HepG2 (cell line): ENCODE data around the gene S100A8. TPM values are rescaled to one million over a fixed set of nuclear protein-coding genes. Genes with fewer than 3 reads are reported as not detected.

Source experiments
- ATAC-seq: fragments of 200-7000 bp; cut with Tn5 transposase; 3 replicates; pipeline ENCODE4 v1.9.1; 2020; ENCODE audit warnings: mild to moderate bottlenecking, moderate library complexity
- BruUV-seq: library from RNA; stranded (reverse); fragments of 400-500 nt; replicated peaks from 2 replicates; lab custom pipeline; 2021; lab: Mats Ljungman, UMichigan
- CTCF ChIA-PET: fragments of 300-600 bp; formaldehyde crosslinking; extraction: SDS; loops from one replicate; lab custom pipeline; 2021; ENCODE audit warnings: low total read pairs, inconsistent platforms, low intra/inter-chr PET ratio; lab: Yijun Ruan, JAX
- POLR2A ChIA-PET: fragments of 350-600 bp; sonication (Branson Sonifier 250); formaldehyde crosslinking; loops from one replicate; lab custom pipeline; 2020; ENCODE audit warnings: antibody characterized with exemption, inconsistent platforms; lab: Yijun Ruan, JAX
- DNase-seq: peaks from one replicate; pipeline ENCODE4 v3.0.0-alpha.2; 2015; ENCODE audit warnings: low spot score
- FAIRE-seq: peaks from 3 replicates; lab custom pipeline; 2011; peaks lifted over from hg19 to GRCh38; lab: Jason Lieb, UNC
- H2AFZ ChIP-seq: one replicate; pipeline ENCODE4 v1.6.1; 2011; ENCODE audit warnings: low read length, inconsistent platforms
- H3K27ac ChIP-seq: fragments of 300-600 bp; 3 replicates; pipeline ENCODE4 v1.8.0; 2011; ENCODE audit warnings: mixed run types, mild to moderate bottlenecking, mixed read lengths, low read length, inconsistent platforms; ENCODE audit not compliant: insufficient read depth; ENCODE audit errors: extremely low read length
- H3K27me3 ChIP-seq, 2 experiments: fragments of 200-600 bp in 1 of 2; 2 replicates in 1 of 2; 3 replicates in 1 of 2; pipeline versions ENCODE4 v1.6.0 to v1.8.0; 2011; ENCODE audit warnings: low read length in 2 of 2, mild to moderate bottlenecking in 2 of 2, moderate library complexity in 2 of 2, inconsistent platforms in 1 of 2; ENCODE audit not compliant: insufficient read depth in 2 of 2, control insufficient read depth in 1 of 2
- H3K36me3 ChIP-seq, 2 experiments: fragments of 200-600 bp in 1 of 2; replicated peaks in 1 of 2; 2 replicates in 1 of 2; 3 replicates in 1 of 2; pipeline versions ENCODE4 v1.5.1 to v1.8.0; 2011; ENCODE audit warnings: low read length in 2 of 2, inconsistent platforms in 1 of 2; ENCODE audit not compliant: insufficient read depth in 2 of 2, control insufficient read depth in 1 of 2
- H3K4me1 ChIP-seq: 2 replicates; pipeline ENCODE4 v1.5.1; 2012; ENCODE audit warnings: low read length, inconsistent platforms; ENCODE audit not compliant: insufficient read depth
- H3K4me2 ChIP-seq: 2 replicates; pipeline ENCODE4 v1.6.0; 2011; ENCODE audit warnings: low read depth, low read length, inconsistent platforms
- H3K4me3 ChIP-seq, 3 experiments: fragments of 200-600 bp in 1 of 3; sonication (generic), shearing (Covaris generic) in 1 of 3; replicated peaks in 1 of 3; 2 replicates each; pipeline ENCODE4 v1.5.1; 2011 to 2016; ENCODE audit warnings: low read length in 3 of 3, inconsistent platforms in 2 of 3, low read depth in 2 of 3, mild to moderate bottlenecking in 2 of 3, control low read depth in 1 of 3, mixed read lengths in 1 of 3; ENCODE audit not compliant: insufficient read depth in 1 of 3
- H3K79me2 ChIP-seq: one replicate; pipeline ENCODE4 v1.6.1; 2011; ENCODE audit warnings: low read length, inconsistent platforms; ENCODE audit not compliant: insufficient read depth
- H3K9ac ChIP-seq: 2 replicates; pipeline ENCODE4 v1.6.0; 2011; ENCODE audit warnings: mild to moderate bottlenecking, low read depth, low read length, inconsistent platforms; ENCODE audit not compliant: insufficient read depth
- H3K9me3 ChIP-seq: 2 replicates; pipeline ENCODE4 v1.5.1; 2012; ENCODE audit warnings: mild to moderate bottlenecking, low read length
- H4K20me1 ChIP-seq: 2 replicates; pipeline ENCODE4 v1.6.0; 2011; ENCODE audit warnings: inconsistent platforms, mild to moderate bottlenecking, low read length, moderate library complexity; ENCODE audit not compliant: insufficient read depth
- AGO1 ChIP-seq: fragments of 200-400 bp; formaldehyde crosslinking; IDR thresholded peaks from 2 replicates; pipeline ENCODE4 v1.6.1; 2017; ENCODE audit warnings: mild to moderate bottlenecking, low read depth, low read length, moderate library complexity; ENCODE audit not compliant: poor library complexity, severe bottlenecking
- ARNTL ChIP-seq: sonication (generic); formaldehyde crosslinking; IDR thresholded peaks from 2 replicates; pipeline ENCODE4 v1.4.0; 2020; ENCODE audit warnings: mild to moderate bottlenecking, missing genetic modification reagents
- MYNN ChIP-seq: sonication (generic); formaldehyde crosslinking; IDR thresholded peaks from 2 replicates; pipeline ENCODE4 v1.4.0; 2020; ENCODE audit warnings: mild to moderate bottlenecking, low read depth, missing genetic modification reagents
- SMARCE1 ChIP-seq: fragments of 450-650 bp; IDR thresholded peaks from 2 replicates; pipeline ENCODE4 v1.6.1; 2017; ENCODE audit warnings: borderline replicate concordance
- TEF ChIP-seq: sonication (generic); formaldehyde crosslinking; IDR thresholded peaks from 2 replicates; pipeline ENCODE4 v1.5.0; 2020; ENCODE audit warnings: missing genetic modification reagents
- ZBTB4 ChIP-seq: sonication (generic); formaldehyde crosslinking; IDR thresholded peaks from 2 replicates; pipeline ENCODE4 v1.4.0; 2020; ENCODE audit warnings: missing genetic modification reagents, mild to moderate bottlenecking, borderline replicate concordance
- ZNF350 ChIP-seq: sonication (generic); formaldehyde crosslinking; IDR thresholded peaks from 2 replicates; pipeline ENCODE4 v1.4.0; 2020; ENCODE audit warnings: mild to moderate bottlenecking, low read depth, missing genetic modification reagents, borderline replicate concordance
- ZNF556 ChIP-seq: sonication (generic); formaldehyde crosslinking; IDR thresholded peaks from 2 replicates; pipeline ENCODE4 v1.4.0; 2020; ENCODE audit warnings: mild to moderate bottlenecking, missing genetic modification reagents, borderline replicate concordance
- ZNF691 ChIP-seq: sonication (generic); formaldehyde crosslinking; IDR thresholded peaks from 2 replicates; pipeline ENCODE4 v1.4.0; 2020; ENCODE audit warnings: missing genetic modification reagents, low read depth, mild to moderate bottlenecking, borderline replicate concordance
- ZNF710 ChIP-seq: sonication (generic); formaldehyde crosslinking; IDR thresholded peaks from 2 replicates; pipeline ENCODE4 v1.5.0; 2020; ENCODE audit warnings: mild to moderate bottlenecking, missing genetic modification reagents, borderline replicate concordance
- WGBS: methylation state at CpG from one replicate; pipeline ENCODE4 v1.1.6; 2017; ENCODE audit warnings: low lambda C conversion rate; 5-methylcytosine and 5-hydroxymethylcytosine counted together
- in situ Hi-C: cut with HindIII; loops from 2 replicates; pipeline ENCODE4 v1.10.0; 2017; ENCODE audit warnings: low pct_unique_long_range_greater_than_20kb; ENCODE audit not compliant: extremely low pct_ligation_motif_present
- intact Hi-C: fragments of 100-400 bp; cut with micrococcal nuclease; formaldehyde crosslinking; loops from one replicate; pipeline ENCODE4 v1.10.0; 2022; ENCODE audit not compliant: unreplicated experiment
- polyA plus RNA-seq, 8 experiments: library from polyadenylated mRNA; depleted of rRNA in 3 of 8; stranded (reverse) in 7 of 8; unstranded in 1 of 8; fragments of >200 nt; fragmentation: Illumina TruSeq in 4 of 8; extraction: Trizol in 4 of 8; gene quantifications; 2 replicates each; pipeline versions ENCODE4 v1.2.1 to v1.2.3, GENCODE V29; 2011 to 2016; ENCODE audit warnings: low read depth in 4 of 8, missing spikeins in 1 of 8, mixed read lengths in 1 of 8; ENCODE audit not compliant: insufficient read depth in 1 of 8
- total RNA-seq, 5 experiments: library from RNA; depleted of rRNA; stranded (reverse); fragments of >200 nt; fragmentation: Illumina TruSeq; extraction: Trizol; gene quantifications; 2 replicates each; pipeline ENCODE4 v1.2.3, GENCODE V29; 2016; ENCODE audit warnings: low read depth in 1 of 5

Gene S100A8
- total and polyA plus RNA-seq, 2 of the 13 experiments (the other 11 are each of a cell fraction or from before 2014, with no cell fraction given) = not detected

- H3K36me3 ChIP-seq = no peaks in the 10 kb centered on the region
- FAIRE-seq (no peak), DNase-seq (no peak), ATAC-seq (no peak)
- in situ Hi-C loops = no loop called here
- peaks cover 1 to 4% of the 10 kb centered on the region in 2 experiments; a peak in 2 of 5 replicates for H3K27me3 ChIP-seq
- no peaks in the 10 kb centered on the region for H3K4me1 ChIP-seq
- TF ChIP-seq ZNF350 = no peak
- no peak for TF ChIP-seq MYNN (CRISPR knock-in tag)
- TF ChIP-seq ZBTB4 = no peak
- BruUV-seq = no TSS peak
- H4K20me1 ChIP-seq = no peaks in the 10 kb centered on the region
- no peak overlapping the region for H3K4me2 ChIP-seq
- intact Hi-C loops = no loop called here
- CTCF ChIA-PET = no interaction called here
- H3K9ac ChIP-seq = no peak overlapping the region
- H3K79me2 ChIP-seq = no peaks in the 10 kb centered on the region
- WGBS = 38% methylated on average over 4 of the region's 4 CpGs
- no peaks in the 10 kb centered on the region for H3K9me3 ChIP-seq
- H3K4me3 ChIP-seq = no peak overlapping the region
- POLR2A ChIA-PET = no interaction called here
- H3K27ac ChIP-seq = no peak overlapping the region
- H2AFZ ChIP-seq = no peak overlapping the region
These were observed 49.4 kb downstream of the S100A8 start for GRCh38 chr1:153341431-153341934.

- intact Hi-C loops = no loop called here
- Histone ChIP-seq H2AFZ (no peak overlapping the region), H3K27me3 (peaks cover 0 to 1% of the 10 kb centered on the region in 2 experiments; a peak in 2 of 5 replicates)
- POLR2A ChIA-PET = no interaction called here
- DNase-seq = no peak
- 66% methylated on average over 10 of the region's 10 CpGs for WGBS
- TF ChIP-seq ZNF556 (CRISPR knock-in tag) (no peak), SMARCE1 (no peak), ZNF710 (CRISPR knock-in tag) (no peak), TEF (CRISPR knock-in tag) (no peak), AGO1 (no peak), ZNF691 (CRISPR knock-in tag) (no peak), ARNTL (CRISPR knock-in tag) (no peak)
- TF ChIP-seq, all 625 proteins: peak for 0
- in situ Hi-C loops = no loop called here
- Histone ChIP-seq H4K20me1 (no peaks in the 10 kb centered on the region), H3K9ac (no peak overlapping the region), H3K4me2 (no peak overlapping the region), H3K36me3 (no peaks in the 10 kb centered on the region), H3K4me1 (no peaks in the 10 kb centered on the region), H3K27ac (no peak overlapping the region), H3K79me2 (no peaks in the 10 kb centered on the region), H3K9me3 (no peaks in the 10 kb centered on the region), H3K4me3 (no peak overlapping the region)
- ATAC-seq (no peak), FAIRE-seq (no peak)
- no TSS peak for BruUV-seq
- CTCF ChIA-PET = no interaction called here
These were observed 50.5 kb downstream of the S100A8 start for GRCh38 chr1:153340356-153340755.
